HG02588 (cell line): Measurements from ENCODE around the gene PPP1R15A.
A peak's percentile ranks its signal among the peaks of the same experiment; 100 is the strongest.
"Not testable (repeated sequence)": the region's sequence is repeated elsewhere in the genome, so short reads cannot be mapped to it uniquely, and the experiment has no call there.

Experiments used
- ATAC-seq: cut with Tn5 transposase; IDR thresholded peaks from one replicate; pipeline ENCODE4 v1.9.1; 2021; ENCODE audit warnings: mild to moderate bottlenecking, moderate library complexity; ENCODE audit not compliant: unreplicated experiment

The PPP1R15A gene

GRCh38 chr19:48879025-48879637 is 6.9 kb downstream of the PPP1R15A start:
- no peak for ATAC-seq

- ATAC-seq, result not testable (repeated sequence)
These were observed 7.5 kb downstream of the PPP1R15A start for GRCh38 chr19:48879696-48880095.

- no peak for ATAC-seq
These were observed 9.8 kb downstream of the PPP1R15A start for GRCh38 chr19:48881741-48882657.

GRCh38 chr19:48883726-48884125 is 11.5 kb downstream of the PPP1R15A start:
- no peak for ATAC-seq

GRCh38 chr19:48887861-48888612 is 15.8 kb downstream of the PPP1R15A start:
- no peak for ATAC-seq

GRCh38 chr19:48889496-48889895 is 17.3 kb downstream of the PPP1R15A start:
- not testable (repeated sequence) for ATAC-seq

- no peak for ATAC-seq
These were observed 18.3 kb downstream of the PPP1R15A start for GRCh38 chr19:48890551-48890950.

GRCh38 chr19:48895226-48895625 is 23.0 kb downstream of the PPP1R15A start:
- no peak for ATAC-seq

- no peak for ATAC-seq
These were observed 24.0 kb downstream of the PPP1R15A start for GRCh38 chr19:48896191-48896720.

GRCh38 chr19:48897181-48897580 is 25.0 kb downstream of the PPP1R15A start:
- ATAC-seq, result no peak

GRCh38 chr19:48899386-48899749 is 27.1 kb downstream of the PPP1R15A start:
- not testable (repeated sequence) for ATAC-seq

GRCh38 chr19:48899781-48900476 is 27.7 kb downstream of the PPP1R15A start, which contains the start of gene NUCB1:
Gene NUCB1, plus strand, starts transcription at chr19:48900312. Its CDS starts 485 bp downstream, at chr19:48900797.
- ATAC-seq, result peak; percentile 80

- no peak for ATAC-seq
These were observed 28.5 kb downstream of the PPP1R15A start for GRCh38 chr19:48900477-48901406.

GRCh38 chr19:48902291-48902690 is 30.1 kb downstream of the PPP1R15A start:
- ATAC-seq, result not testable (repeated sequence)

GRCh38 chr19:48903788-48904187 is 31.6 kb downstream of the PPP1R15A start:
- ATAC-seq, result not testable (repeated sequence)

- no peak for ATAC-seq
These were observed 33.4 kb downstream of the PPP1R15A start for GRCh38 chr19:48905664-48906063.

- ATAC-seq, result no peak
These were observed 34.1 kb downstream of the PPP1R15A start for GRCh38 chr19:48906324-48906723.

- ATAC-seq, result no peak
These were observed 35.5 kb downstream of the PPP1R15A start for GRCh38 chr19:48907671-48908070.

- not testable (repeated sequence) for ATAC-seq
These were observed 37.3 kb downstream of the PPP1R15A start for GRCh38 chr19:48909424-48910077.
